Heart right ventricle (tissue), 16 donors: ENCODE data around the gene ALDH1L1. TPM values are rescaled to one million over a fixed set of nuclear protein-coding genes. Genes with fewer than 3 reads are reported as not detected.

Experiments used
- ATAC-seq, 8 donors: fragments of 200-7000 bp; cut with Tn5 transposase; one replicate each; pipeline ENCODE4 v1.9.1; 2020; ENCODE audit warnings: mild to moderate bottlenecking in 8 of 8, moderate library complexity in 8 of 8, moderate number of reproducible peaks in 1 of 8
- DNase-seq, 2 donors: peaks; one replicate each; pipeline ENCODE4 v3.0.0-alpha.2; 2020
- H3K27ac ChIP-seq, 10 donors: fragments of 200-600 bp; sonication (generic) in 2 of 10; one replicate each; pipeline versions ENCODE4 v1.5.0 to v1.8.0; 2020 to 2022; ENCODE audit warnings: mild to moderate bottlenecking in 3 of 10
- H3K27me3 ChIP-seq, 7 donors: fragments of 200-600 bp; one replicate each; pipeline ENCODE4 v1.8.0; 2021 to 2022; ENCODE audit warnings: mild to moderate bottlenecking in 2 of 7
- H3K36me3 ChIP-seq, 9 donors: fragments of 200-600 bp; sonication (generic) in 1 of 9; one replicate each; pipeline versions ENCODE4 v1.5.0 to v1.8.0; 2020 to 2022; ENCODE audit warnings: mild to moderate bottlenecking in 2 of 9
- H3K4me1 ChIP-seq, 9 donors: fragments of 200-600 bp; sonication (generic) in 1 of 9; one replicate each; pipeline versions ENCODE4 v1.5.0 to v1.8.0; 2020 to 2022; ENCODE audit warnings: mild to moderate bottlenecking in 4 of 9
- H3K4me3 ChIP-seq, 10 donors: fragments of 200-600 bp; sonication (generic) in 2 of 10; one replicate each; pipeline versions ENCODE4 v1.5.0 to v1.8.0; 2020 to 2022; ENCODE audit warnings: mild to moderate bottlenecking in 7 of 10, moderate library complexity in 2 of 10
- H3K9me3 ChIP-seq, 11 donors: fragments of 200-600 bp in 10 of 11; sonication (generic) in 2 of 11; one replicate each; pipeline versions ENCODE4 v1.5.0 to v1.8.0; 2013 to 2022; ENCODE audit warnings: mild to moderate bottlenecking in 2 of 11, control low read depth in 1 of 11, moderate library complexity in 1 of 11
- CTCF ChIP-seq, 9 donors: fragments of 200-600 bp; sonication (generic) in 2 of 9; IDR thresholded peaks; one replicate each; pipeline versions ENCODE4 v1.5.0 to v1.8.0; 2021 to 2022; ENCODE audit warnings: antibody characterized with exemption in 9 of 9, mild to moderate bottlenecking in 5 of 9, moderate library complexity in 1 of 9
- WGBS, 2 donors: extraction: QIAGEN DNeasy Blood & Tissue Kit; methylation state at CpG; one replicate each; pipeline ENCODE4 v1.1.7; 2013; ENCODE audit warnings: inconsistent platforms in 1 of 2; 5-methylcytosine and 5-hydroxymethylcytosine counted together
- intact Hi-C, 10 donors: fragments of 100-400 bp; cut with DNase I; formaldehyde crosslinking; loops; one replicate each; pipeline versions ENCODE4 v1.11.1 to v1.14.2; 2022
- polyA plus RNA-seq, 2 donors: library from polyadenylated mRNA; stranded (reverse); fragments of 200-250 nt; gene quantifications; one replicate each; pipeline ENCODE4 v1.2.3, GENCODE V29; 2013
- total RNA-seq, 10 donors: library from RNA; stranded (reverse); fragmentation: NEBNext Ultra II Directional in 3 of 10; extraction: Animal tissue kit (Norgen Biotek cat#: 25700) in 3 of 10; gene quantifications; one replicate each; pipeline versions ENCODE4 v1.2.1 to v1.2.4, GENCODE V29; 2021 to 2023
- donor health status: Arrhythmogenic right ventricular cardiomyopathy.
- donor health status: ischemic (EF 13 %, LVEDD 7.1; RV severe dilation, severe dysfunction).
- donor health status: healthy with polysubstance abuse.
- donor health status: DM: no; HTN: yes; CAD: no.
- donor health status: DM: no; HTN: no; CAD: no.
- donor health status: ischemic (EF 25% LVEDD 6.9; RV normal size, moderate dysfunction).
- donor health status: ischemic (EF 25% LVEDD 5.7; RV mildly dilated, moderate dysfunction).
- donor health status: healthy.
- donor health status: DM: yes; HTN: yes; CAD: no.
- donor health status: Ischemic cardiomyopathy.
- donor health status: ischemic (EF 35%, LVEDD 5.7; RV mildly dilated, moderate dysfunction).
- donor health status: nonischemic (EF 11% LVEDD 7.7; RV severe dilation, severe dysfunction).
- donor health status: DM: yes; HTN: yes; CAD: no.
- donor health status: PGD.
- donor health status: ischemic (EF 29% LVEDD 5.4; RV normal size, mild dysfunction).
- donor health status: nonischemic (EF 23%, LVEDD 6.1; RV moderate dilation, normal function).

The ALDH1L1 gene
- total and polyA plus RNA-seq, 12 donors: 14.9 to 45.9 (median 31.7) TPM

GRCh38 chr3:126161309-126161708 lies 19.1 kb downstream of the ALDH1L1 start:
- Histone ChIP-seq H3K9me3 (no peaks in the 10 kb centered on the region), H3K27ac (no peak overlapping the region), H3K4me3 (no peak overlapping the region), H3K27me3 (peaks cover 0 to 19% (median 0%) of the 10 kb centered on the region in 7 donors), H3K4me1 (peaks cover 0 to 4% (median 0%) of the 10 kb centered on the region in 9 donors), H3K36me3 (no peaks in the 10 kb centered on the region)
- DNase-seq (no peak), ATAC-seq (no peak)
- WGBS, 2 donors: 92 to 94% methylated on average over 5 of the region's 5 CpGs
- intact Hi-C loops: no loop called here
- no peak for TF ChIP-seq CTCF (IDR thresholded peaks at IDR 0.05)

GRCh38 chr3:126160243-126161210 lies 19.9 kb downstream of the ALDH1L1 start:
- H3K27me3 ChIP-seq: peaks cover 0 to 12% (median 0%) of the 10 kb centered on the region in 7 donors
- H3K27ac ChIP-seq: no peak overlapping the region
- no peaks in the 10 kb centered on the region for H3K9me3 ChIP-seq
- no peak for TF ChIP-seq CTCF (IDR thresholded peaks at IDR 0.05)
- no peaks in the 10 kb centered on the region for H3K36me3 ChIP-seq
- DNase-seq: no peak
- no peak for ATAC-seq
- H3K4me3 ChIP-seq: no peak overlapping the region
- H3K4me1 ChIP-seq: peaks cover 0 to 4% (median 0%) of the 10 kb centered on the region in 9 donors
- WGBS, 2 donors: 91 to 94% methylated on average over 10 of the region's 10 CpGs
- intact Hi-C loops: no loop called here

- ATAC-seq: peak in 1 of 8 donors; percentile 30
- 71 to 76% methylated on average over 1 of the region's 1 CpG for WGBS, 2 donors
Measured at GRCh38 chr3:126159476-126159875, 20.9 kb downstream of the ALDH1L1 start.

More at GRCh38 chr3:126159476-126159875, 20.9 kb downstream of the ALDH1L1 start:
- DNase-seq: no peak
- Histone ChIP-seq H3K9me3 (no peaks in the 10 kb centered on the region), H3K4me1 (peaks cover 0 to 4% (median 0%) of the 10 kb centered on the region in 9 donors), H3K27ac (no peak overlapping the region), H3K36me3 (no peaks in the 10 kb centered on the region), H3K27me3 (peaks cover 0 to 2% (median 0%) of the 10 kb centered on the region in 7 donors), H3K4me3 (no peak overlapping the region)
- intact Hi-C loops: no loop called here
- no peak for TF ChIP-seq CTCF (IDR thresholded peaks at IDR 0.05)
